A673 (cell line): ENCODE measurements around the gene IL11RA. TPM values are rescaled to one million over a fixed set of nuclear protein-coding genes. Genes with fewer than 3 reads are reported as not detected.
A peak's percentile ranks its signal among the peaks of the same experiment; 100 is the strongest.

Experiments used
- BruUV-seq: library from RNA; stranded (reverse); fragments of 400-500 nt; replicated peaks from 2 replicates; lab custom pipeline; 2021; lab: Mats Ljungman, UMichigan
- CTCF ChIA-PET: fragments of 300-600 bp; sonication (Branson Sonifier 250); formaldehyde crosslinking; loops from one replicate; lab custom pipeline; 2022; ENCODE audit warnings: antibody characterized with exemption; lab: Charles Lee
- POLR2A ChIA-PET: fragments of 300-600 bp; sonication (Branson Sonifier 250); formaldehyde crosslinking; loops from one replicate; lab custom pipeline; 2022; ENCODE audit warnings: antibody characterized with exemption; ENCODE audit not compliant: low non-redundant PET; lab: Charles Lee
- DNase-seq: peaks from one replicate; pipeline ENCODE4 v3.0.0-alpha.2; 2015; ENCODE audit warnings: low spot score
- H3K27ac ChIP-seq: fragments of 200-600 bp; sonication (generic); 2 replicates; pipeline ENCODE4 v1.5.1; 2016; ENCODE audit warnings: mixed run types, low read depth, mild to moderate bottlenecking, mixed read lengths, antibody characterized with exemption, low read length; ENCODE audit not compliant: poor library complexity, severe bottlenecking
- H3K27me3 ChIP-seq: fragments of 200-600 bp; sonication (generic); replicated peaks from 2 replicates; pipeline ENCODE4 v1.6.1; 2017; ENCODE audit warnings: mixed run types, low read depth, mild to moderate bottlenecking, mixed read lengths, antibody characterized with exemption, low read length; ENCODE audit not compliant: insufficient read depth, poor library complexity
- H3K36me3 ChIP-seq: fragments of 200-600 bp; sonication (generic); 2 replicates; pipeline ENCODE4 v1.6.1; 2016; ENCODE audit warnings: mixed run types, mild to moderate bottlenecking, mixed read lengths, antibody characterized with exemption, low read length; ENCODE audit not compliant: insufficient read depth, poor library complexity, severe bottlenecking
- H3K4me1 ChIP-seq: fragments of 200-600 bp; sonication (generic); 2 replicates; pipeline ENCODE4 v1.6.1; 2017; ENCODE audit warnings: mixed run types, mild to moderate bottlenecking, mixed read lengths, antibody characterized with exemption, low read length; ENCODE audit not compliant: insufficient read depth, poor library complexity, severe bottlenecking
- H3K4me3 ChIP-seq: fragments of 200-600 bp; sonication (generic); 2 replicates; pipeline ENCODE4 v1.5.1; 2016; ENCODE audit warnings: low read depth, mixed run types, mild to moderate bottlenecking, mixed read lengths, low read length; ENCODE audit not compliant: poor library complexity, severe bottlenecking
- H3K9me3 ChIP-seq: fragments of 200-600 bp; sonication (generic); 2 replicates; pipeline ENCODE4 v1.6.1; 2016; ENCODE audit warnings: mixed run types, low read depth, mild to moderate bottlenecking, mixed read lengths, antibody characterized with exemption, low read length; ENCODE audit not compliant: poor library complexity, severe bottlenecking
- CTCF ChIP-seq: fragments of 300-800, 200-600 bp; sonication (generic); conservative IDR thresholded peaks from 2 replicates; pipeline ENCODE4 v1.5.1; 2017; ENCODE audit warnings: low read depth, mild to moderate bottlenecking, antibody characterized with exemption, low read length, moderate library complexity, mixed read lengths
- EZH2 ChIP-seq: fragments of 200-600 bp; sonication (generic); IDR thresholded peaks from 2 replicates; pipeline ENCODE4 v1.6.1; 2017; ENCODE audit warnings: borderline replicate concordance, low read depth, mild to moderate bottlenecking, mixed read lengths, antibody characterized with exemption, low read length; ENCODE audit not compliant: poor library complexity, severe bottlenecking
- intact Hi-C: fragments of 100-400 bp; cut with micrococcal nuclease; formaldehyde crosslinking; loops from one replicate; pipeline ENCODE4 v1.10.0; 2022; ENCODE audit not compliant: unreplicated experiment
- total RNA-seq: library from RNA; stranded (reverse); gene quantifications from 2 replicates; pipeline ENCODE4 v1.2.3, GENCODE V29; 2021

IL11RA gene
- total RNA-seq, 1 experiment from 2014 or later, result 5.6 TPM

GRCh38 chr9:34628656-34629490, 23.1 kb upstream of the IL11RA start, which contains the start of gene ARID3C:
ARID3C (minus strand) TSS chr9:34629066; CDS start chr9:34628014, 1,052 bp downstream.
- Histone ChIP-seq H3K9me3 (no peaks in the 10 kb centered on the region), H3K4me1 (peaks cover 7% of the 10 kb centered on the region), H3K27ac (no peak within 1 kb of the TSS), H3K36me3 (no peaks in the 10 kb centered on the region), H3K27me3 (peaks cover 71% of the 10 kb centered on the region), H3K4me3 (peak within 1 kb of the TSS; percentile 27)
- intact Hi-C loops, result no loop called here
- no TSS peak for BruUV-seq
- CTCF ChIA-PET, result no interaction called here
- peak; percentile 67 for TF ChIP-seq EZH2
- no peak for TF ChIP-seq CTCF
- POLR2A ChIA-PET, result no interaction called here
- no peak for DNase-seq

- no TSS peak for BruUV-seq
- Histone ChIP-seq H3K27ac (no peak overlapping the region), H3K4me1 (peaks cover 7% of the 10 kb centered on the region), H3K9me3 (no peaks in the 10 kb centered on the region), H3K36me3 (no peaks in the 10 kb centered on the region), H3K27me3 (peaks cover 66% of the 10 kb centered on the region), H3K4me3 (peak overlapping the region; percentile 27)
- POLR2A ChIA-PET, result interaction anchor here (0.7 kb wide), 1 partner anchor 213 kb away, joined by 3 read pairs; no protein-coding TSS in a partner anchor
- intact Hi-C loops, result no loop called here
- CTCF ChIA-PET, result interaction anchor here (0.7 kb wide), 1 partner anchor 51 kb away, joined by 6 read pairs; no protein-coding TSS in a partner anchor
- DNase-seq, result no peak
- TF ChIP-seq EZH2 (peak; percentile 27), CTCF (no peak)
These were observed 22.5 kb upstream of the IL11RA start for GRCh38 chr9:34629491-34629808.

GRCh38 chr9:34630402-34631154, 21.4 kb upstream of the IL11RA start:
- H3K4me1 ChIP-seq, result peaks cover 7% of the 10 kb centered on the region
- POLR2A ChIA-PET, result no interaction called here
- H3K27ac ChIP-seq, result no peak overlapping the region
- intact Hi-C loops, result no loop called here
- CTCF ChIA-PET, result interaction anchor here (0.6 to 0.7 kb wide), 2 partner anchors 14 to 334 kb away, joined by 3 to 4 read pairs; no protein-coding TSS in a partner anchor
- H3K4me3 ChIP-seq, result no peak overlapping the region
- TF ChIP-seq EZH2 (no peak), CTCF (no peak)
- peaks cover 9% of the 10 kb centered on the region for H3K36me3 ChIP-seq
- H3K9me3 ChIP-seq, result no peaks in the 10 kb centered on the region
- BruUV-seq, result no TSS peak
- H3K27me3 ChIP-seq, result peaks cover 56% of the 10 kb centered on the region
- DNase-seq, result no peak
